Amygdala (tissue), 56 donors: Measurements from ENCODE around the gene DRC7.

Experiments used
- DNase-seq, 56 donors: peaks; one replicate each; lab custom pipeline; 2025; lab: John Stamatoyannopoulos, UW

Gene DRC7

GRCh38 chr16:57689762-57690558 lies 4.6 kb upstream of the DRC7 start:
- no peak for DNase-seq

- DNase-seq = no peak
Observed at GRCh38 chr16:57690782-57691471, 3.7 kb upstream of the DRC7 start.

GRCh38 chr16:57692636-57693035 lies 2.0 kb upstream of the DRC7 start:
- no peak for DNase-seq

- no peak for DNase-seq
Observed at GRCh38 chr16:57693550-57693949, 1.1 kb upstream of the DRC7 start.

GRCh38 chr16:57694231-57694724 lies 328 bp upstream of the DRC7 start:
- DNase-seq = no peak

- DNase-seq = no peak
Observed at GRCh38 chr16:57695680-57696069, 1.1 kb downstream of the DRC7 start.

- no peak for DNase-seq
Observed at GRCh38 chr16:57696240-57696639, 1.6 kb downstream of the DRC7 start.

GRCh38 chr16:57697896-57698537 lies 3.4 kb downstream of the DRC7 start:
- no peak for DNase-seq

- no peak for DNase-seq
Observed at GRCh38 chr16:57698812-57699405, 4.3 kb downstream of the DRC7 start.

- DNase-seq = no peak
Observed at GRCh38 chr16:57699481-57699880, 4.9 kb downstream of the DRC7 start.

- DNase-seq = no peak
Observed at GRCh38 chr16:57699899-57700298, 5.3 kb downstream of the DRC7 start.

GRCh38 chr16:57700781-57701551 lies 6.4 kb downstream of the DRC7 start:
- no peak for DNase-seq

- DNase-seq = no peak
Observed at GRCh38 chr16:57701759-57702371, 7.3 kb downstream of the DRC7 start.

GRCh38 chr16:57703416-57704010 lies 8.9 kb downstream of the DRC7 start:
- no peak for DNase-seq

- no peak for DNase-seq
Observed at GRCh38 chr16:57704011-57704904, 9.7 kb downstream of the DRC7 start.

- DNase-seq = no peak
Observed at GRCh38 chr16:57704905-57705852, 10.6 kb downstream of the DRC7 start.

- no peak for DNase-seq
Observed at GRCh38 chr16:57706717-57707116, 12.1 kb downstream of the DRC7 start.
